GM21526 (cell line): ENCODE results near the gene CASP3.
"Not testable (repeated sequence)": the region's sequence is repeated elsewhere in the genome, so short reads cannot be mapped to it uniquely, and the experiment has no call there.

Experiments
- ATAC-seq: cut with Tn5 transposase; IDR thresholded peaks from one replicate; pipeline ENCODE4 v1.9.1; 2021; ENCODE audit warnings: moderate library complexity; ENCODE audit not compliant: unreplicated experiment, low FRiP score

Gene CASP3

DNA sequence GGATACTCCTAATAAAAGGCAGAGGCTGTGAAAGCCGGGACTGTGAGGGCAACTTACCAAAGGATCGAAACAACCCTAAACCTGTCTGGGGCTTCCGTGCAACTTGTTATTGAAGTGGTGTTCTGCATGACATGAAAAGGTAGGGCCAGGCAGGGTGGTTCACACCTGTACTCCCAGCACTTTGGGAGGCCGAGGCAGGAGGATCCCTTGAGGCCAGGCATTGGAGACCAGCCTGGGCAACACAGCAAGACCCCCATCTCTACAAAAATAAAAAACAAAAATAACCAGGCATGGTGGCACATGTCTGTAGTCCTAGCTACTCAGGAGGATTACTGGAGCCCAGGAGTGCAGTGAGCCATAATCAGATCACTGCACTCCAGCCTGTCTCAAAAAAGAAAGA lies 12.3 kb downstream of the CASP3 start:
- ATAC-seq = no peak

DNA sequence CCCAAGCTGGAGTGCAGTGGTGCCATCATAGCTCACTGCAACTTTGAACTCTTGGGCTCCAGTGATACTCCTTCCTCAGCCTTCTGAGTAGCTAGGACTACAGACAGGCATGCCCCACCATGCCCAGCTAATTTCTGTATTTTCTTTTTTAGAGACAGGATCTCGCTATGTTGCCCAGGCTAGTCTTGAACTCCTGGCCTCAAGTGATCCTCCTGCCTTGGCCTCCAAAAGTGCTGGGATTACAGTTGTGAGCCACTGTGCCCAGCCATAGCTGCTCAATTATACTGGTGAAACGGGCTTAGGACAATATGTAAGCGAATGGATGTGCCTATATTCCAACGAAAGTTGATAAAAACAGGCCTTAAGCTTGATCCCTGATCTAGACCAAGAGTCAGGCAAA lies 13.1 kb downstream of the CASP3 start:
- no peak for ATAC-seq

DNA sequence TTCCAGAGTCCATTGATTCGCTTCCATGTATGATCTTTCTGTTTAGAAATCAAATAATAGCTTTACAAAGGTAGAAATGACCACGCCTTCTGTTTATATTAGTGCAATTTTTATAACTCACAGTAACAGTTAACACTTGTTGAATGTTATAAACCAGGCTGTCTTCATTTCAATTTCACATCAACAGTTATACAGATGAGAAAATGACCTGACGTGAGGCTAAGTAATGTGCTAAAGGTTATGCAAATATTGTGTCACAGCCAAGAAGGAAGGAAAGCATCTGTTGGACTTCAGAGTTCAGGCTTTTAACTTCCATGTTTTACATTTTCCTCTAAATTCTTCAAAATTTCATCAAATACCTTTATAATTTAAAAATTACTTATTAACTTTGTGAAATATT lies 13.9 kb downstream of the CASP3 start:
- no peak for ATAC-seq

DNA sequence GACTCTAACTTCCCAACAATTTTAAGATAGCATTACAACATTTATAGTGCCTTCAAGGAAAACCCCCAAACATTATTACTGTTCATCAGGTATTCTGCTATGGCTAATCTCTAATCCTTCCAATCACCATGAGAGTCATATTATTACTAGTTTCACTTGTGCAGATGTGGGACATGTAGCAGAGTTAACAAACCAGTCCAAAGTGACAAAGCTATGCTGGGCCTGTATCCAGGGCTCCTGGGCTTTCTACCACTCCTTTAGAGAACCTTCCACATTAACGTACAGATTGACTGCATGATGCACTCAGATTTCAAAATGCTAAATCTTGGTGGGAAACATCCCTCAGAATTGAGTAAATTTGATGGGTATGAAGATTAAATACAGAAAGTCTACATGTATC lies 16.4 kb downstream of the CASP3 start:
- no peak for ATAC-seq

DNA sequence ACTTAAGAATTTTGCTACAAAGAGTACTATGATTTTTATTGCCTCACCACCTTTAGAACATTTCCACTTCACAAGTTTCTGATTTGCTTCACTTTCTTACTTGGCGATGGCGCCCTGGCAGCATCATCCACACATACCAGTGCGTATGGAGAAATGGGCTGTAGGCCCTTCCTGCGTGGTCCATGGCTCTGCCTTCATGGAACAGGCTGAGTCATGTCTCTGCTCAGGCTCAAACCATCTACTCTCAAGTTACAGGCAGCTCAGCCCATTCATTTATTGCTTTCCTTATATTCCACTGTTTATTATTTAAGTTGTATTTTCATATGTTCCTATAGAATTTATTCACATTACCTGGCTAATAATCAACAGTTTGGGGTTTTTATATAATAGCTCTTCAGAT lies 21.1 kb downstream of the CASP3 start:
- ATAC-seq = no peak

DNA sequence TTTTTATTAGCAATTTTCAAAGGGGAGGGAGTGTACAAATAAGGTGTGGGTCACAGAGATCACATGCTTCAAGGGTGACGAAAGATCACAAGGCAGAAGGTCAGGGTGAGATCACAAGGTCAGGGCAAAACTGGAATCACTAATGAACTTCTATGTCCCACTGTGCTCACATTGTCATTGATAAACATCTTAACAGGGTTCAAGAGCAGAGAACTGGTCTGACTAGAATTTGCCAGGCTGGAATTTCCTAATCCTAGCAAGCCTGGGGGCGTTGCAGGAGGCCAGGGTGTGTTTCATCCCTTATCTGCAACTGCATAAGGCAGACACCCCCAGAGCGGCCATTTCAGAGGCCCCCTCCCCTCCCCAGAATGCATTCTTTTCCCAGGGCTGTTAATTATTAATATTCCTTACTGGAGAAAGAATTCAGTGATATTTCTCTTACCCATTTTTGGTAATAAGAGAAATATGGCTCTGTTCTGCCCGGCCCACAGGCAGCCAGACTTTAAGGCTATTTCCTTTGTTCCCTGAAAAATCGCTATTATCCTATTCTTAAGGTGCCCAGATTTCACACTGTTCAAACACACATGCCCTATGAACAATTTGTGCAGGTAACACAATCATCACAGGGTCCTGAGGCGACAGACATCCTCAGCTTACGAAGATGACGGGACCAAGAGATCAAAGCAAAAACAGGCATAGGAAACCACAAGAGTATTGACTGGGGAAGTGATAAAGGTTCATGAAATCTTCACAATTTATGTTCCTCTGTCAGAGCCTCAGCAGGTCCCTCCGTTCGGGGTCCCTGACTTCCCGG lies 23.3 kb downstream of the CASP3 start:
- not testable (repeated sequence) for ATAC-seq

DNA sequence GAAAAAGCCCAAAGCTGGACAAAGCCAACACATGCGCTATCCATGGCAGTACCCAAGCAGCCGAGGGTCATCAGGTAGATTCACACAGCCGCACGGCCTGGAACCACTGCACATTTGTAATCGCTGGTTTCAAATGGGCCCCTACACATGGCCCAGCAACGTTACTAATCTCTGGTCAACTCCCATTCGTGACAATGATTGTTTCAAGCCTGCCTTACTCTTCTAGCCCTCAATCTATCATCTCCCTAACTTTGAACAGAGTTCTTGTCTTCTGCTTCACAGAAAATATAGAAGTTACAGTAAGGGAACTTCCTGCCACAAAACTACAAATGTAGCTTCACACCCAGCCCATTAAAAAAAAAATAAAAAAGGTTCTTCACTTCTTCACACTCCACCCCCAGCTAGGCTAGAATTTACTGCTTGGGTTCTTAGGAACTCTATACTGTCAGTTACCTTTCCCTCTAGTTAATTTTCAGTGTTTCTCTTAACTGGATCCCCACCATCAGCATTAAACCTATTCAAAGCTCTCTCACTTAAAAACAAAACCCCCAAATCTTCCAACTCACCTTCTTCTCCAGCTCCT lies 24.2 kb downstream of the CASP3 start:
- no peak for ATAC-seq

DNA sequence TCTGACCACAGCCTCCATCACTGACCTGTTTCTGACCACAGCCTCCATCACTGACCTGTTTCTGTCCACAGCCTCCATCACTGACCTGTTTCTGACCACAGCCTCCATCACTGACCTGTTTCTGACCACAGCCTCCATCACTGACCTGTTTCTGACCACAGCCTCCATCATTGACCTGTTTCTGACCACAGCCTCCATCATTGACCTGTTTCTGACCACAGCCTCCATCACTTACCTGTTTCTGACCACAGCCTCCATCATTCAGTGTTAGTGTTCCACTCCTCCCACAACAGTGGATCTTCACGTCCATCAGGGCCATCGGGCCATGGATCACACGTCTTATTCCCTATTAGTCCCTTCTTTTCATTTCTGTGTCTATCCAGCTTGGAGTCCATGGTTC lies 24.7 kb downstream of the CASP3 start:
- not testable (repeated sequence) for ATAC-seq

DNA sequence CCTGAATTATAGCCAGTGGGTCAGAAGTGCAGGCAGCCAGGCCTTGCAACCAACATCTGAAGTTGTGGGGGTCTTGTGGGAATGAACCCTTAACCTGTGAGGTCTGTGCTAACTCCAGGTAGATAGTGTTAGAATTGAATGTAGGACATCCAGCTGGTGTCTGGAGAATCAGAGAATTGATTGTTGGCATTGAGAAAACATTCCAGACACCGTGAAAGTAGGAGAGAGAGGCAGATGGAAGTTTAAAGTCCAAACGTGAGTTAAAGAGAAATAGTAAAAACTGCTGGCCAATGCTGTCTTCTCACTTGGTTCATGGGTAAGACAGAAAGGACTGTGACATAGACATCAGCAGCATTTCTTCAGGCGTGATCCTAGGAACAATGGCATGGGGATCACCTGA lies 27.7 kb downstream of the CASP3 start:
- no peak for ATAC-seq

DNA sequence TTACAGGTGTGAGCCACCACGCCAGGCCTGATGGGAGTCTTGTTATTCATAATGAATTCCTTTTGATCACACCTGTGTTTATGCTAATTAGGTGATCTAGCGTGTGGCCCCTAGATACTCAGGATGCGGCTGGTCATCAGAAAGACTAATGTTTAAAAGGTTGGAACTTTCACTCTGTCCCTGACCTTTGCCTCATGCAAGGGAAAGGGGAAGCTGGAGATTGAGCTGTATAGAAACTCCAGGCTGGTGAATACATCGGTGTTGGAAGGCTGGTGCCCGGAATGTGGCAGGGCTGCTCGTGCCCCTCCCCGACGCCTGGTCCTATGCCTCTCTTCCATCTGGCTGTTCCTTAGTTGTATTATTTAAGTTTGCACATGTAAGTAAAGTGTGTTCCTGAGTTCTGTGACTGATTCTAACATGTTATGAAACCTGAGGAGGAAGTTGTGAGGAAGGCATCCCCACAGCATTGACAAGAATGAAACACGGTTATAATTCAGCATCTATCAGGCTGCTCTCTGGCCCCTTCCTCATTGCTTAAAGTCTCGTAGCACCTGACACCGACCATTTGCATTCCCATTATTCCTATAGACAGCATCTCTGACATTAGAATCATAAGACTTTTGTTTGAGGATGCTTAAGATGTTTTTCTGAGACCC lies 28.9 kb downstream of the CASP3 start:
- no peak for ATAC-seq

DNA sequence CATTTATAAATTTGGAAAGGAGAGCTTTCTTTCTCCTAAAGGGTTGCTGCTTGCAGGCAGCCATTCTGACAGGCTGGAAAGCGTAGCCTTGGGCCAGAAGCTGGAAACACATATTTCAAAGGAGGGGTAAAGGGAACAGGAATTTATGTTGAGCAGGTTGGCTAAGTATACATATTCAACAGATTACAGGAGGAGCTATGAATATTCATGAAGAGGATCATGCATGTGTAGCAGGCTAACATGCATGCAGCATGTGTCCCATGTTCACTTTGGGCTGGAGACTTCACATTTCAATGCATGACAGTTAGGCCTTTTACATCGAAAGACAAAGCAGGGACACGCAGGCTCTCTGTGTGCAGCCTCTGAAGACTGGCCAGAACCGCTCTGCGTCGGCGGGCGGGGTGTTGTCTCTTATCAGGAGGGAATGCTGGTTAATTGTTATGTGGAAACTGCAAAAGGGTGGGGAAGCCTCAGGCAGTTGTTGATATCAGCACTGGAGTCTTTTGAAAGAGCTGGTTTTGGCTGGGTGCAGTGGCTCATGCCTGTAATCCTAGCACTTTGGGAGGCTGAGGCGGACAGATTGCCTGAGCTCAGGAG lies 31.5 kb downstream of the CASP3 start:
- ATAC-seq = no peak

DNA sequence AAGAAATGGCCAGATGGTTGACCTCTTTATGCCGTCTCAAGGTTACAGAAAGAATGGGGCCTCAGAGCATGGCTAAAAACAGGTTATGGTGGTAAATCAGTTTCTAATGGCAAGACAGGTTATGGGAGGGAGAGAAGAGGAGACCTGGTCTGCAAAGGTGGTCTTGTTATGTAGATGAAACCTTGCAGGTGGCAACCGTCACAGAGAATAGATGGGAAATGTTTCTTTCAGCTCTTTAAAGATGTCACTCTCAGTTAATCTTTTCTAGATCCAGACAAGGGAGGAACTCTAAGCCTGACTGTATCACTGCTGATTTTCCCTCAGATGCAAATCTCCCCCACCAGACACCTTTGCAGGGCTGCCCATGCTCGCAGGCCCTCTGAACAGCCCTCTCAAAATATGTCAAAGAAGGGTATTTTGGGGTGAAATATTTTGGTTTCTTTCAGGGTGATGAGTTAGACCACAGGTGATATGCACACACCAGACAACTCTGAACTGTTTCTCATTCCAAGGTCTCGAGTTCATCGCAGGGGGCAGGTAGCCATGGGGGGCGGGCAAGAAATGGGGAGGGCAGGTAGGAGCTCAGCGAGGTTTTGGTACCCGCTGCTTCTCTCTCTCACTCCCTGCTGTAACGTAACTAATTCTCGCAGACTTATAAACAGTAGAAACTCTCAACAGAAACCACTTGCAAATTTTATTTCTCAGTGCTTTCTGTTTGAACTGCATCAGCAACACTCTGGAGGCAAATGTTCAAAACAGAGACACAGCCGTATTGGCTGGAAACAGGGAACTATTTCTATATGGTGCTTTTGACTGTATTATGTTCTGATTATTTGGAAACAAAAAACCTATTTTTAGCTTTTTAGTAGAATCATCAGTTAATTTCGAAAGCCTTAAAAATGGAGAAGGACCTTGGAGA lies 32.4 kb downstream of the CASP3 start:
- ATAC-seq = peak; percentile 76

DNA sequence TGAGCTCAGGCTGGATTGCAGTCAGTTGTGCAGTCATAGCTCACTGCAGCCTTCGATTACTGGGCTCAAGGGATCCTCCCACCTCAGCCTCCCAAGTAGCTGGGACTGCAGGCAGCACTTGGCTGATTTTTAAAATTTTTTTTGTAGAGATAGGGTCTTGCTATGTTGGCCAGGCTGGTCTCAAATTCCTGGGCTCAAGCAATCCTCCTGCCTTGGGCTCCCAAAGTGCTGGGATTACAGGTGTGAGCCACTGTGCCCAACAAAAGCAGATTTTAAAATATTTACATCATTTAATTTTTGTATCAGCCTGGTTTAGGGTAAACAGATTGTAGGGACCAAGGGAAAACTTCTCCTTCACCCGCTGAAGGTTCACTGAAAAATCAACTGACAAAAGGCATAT lies 33.1 kb downstream of the CASP3 start:
- ATAC-seq = not testable (repeated sequence)

DNA sequence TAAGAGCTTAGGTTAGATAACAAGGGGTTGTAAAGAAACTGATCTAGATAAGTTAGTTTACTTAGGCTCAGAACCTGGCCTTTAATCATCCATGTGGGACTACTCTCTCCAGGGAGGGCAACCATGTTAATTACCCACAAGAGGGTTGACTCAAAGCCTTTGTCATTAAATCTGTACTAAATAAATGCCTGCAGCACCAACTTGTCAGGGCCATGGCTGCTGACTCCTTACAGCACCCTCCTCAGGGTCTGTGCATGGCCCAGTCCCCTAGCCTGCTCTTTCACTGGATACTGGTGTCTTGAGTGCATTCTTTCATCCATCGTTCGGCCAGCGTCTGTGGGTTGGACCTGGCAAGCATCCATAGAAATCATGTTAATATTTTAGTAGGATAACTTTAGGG lies 34.7 kb downstream of the CASP3 start:
- ATAC-seq = no peak

DNA sequence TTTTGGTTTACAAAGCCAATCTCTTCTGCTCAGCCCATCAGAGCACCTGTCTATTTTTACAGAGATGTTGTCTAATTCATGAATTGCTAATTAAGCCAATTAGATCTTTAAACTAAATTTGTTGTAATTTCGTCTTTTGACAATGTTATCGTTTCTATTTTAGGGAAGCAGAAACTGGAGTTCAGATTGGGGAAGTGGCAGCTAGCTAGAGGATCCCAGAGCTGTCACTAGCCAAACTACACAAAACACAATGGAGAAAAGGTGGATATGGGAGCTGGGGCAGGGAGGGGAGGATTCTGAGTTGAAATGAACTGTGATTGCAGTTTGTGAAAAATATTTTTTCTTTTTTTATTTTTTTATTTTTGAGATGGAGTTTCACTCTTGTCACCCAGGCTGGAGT lies 35.8 kb downstream of the CASP3 start:
- no peak for ATAC-seq

DNA sequence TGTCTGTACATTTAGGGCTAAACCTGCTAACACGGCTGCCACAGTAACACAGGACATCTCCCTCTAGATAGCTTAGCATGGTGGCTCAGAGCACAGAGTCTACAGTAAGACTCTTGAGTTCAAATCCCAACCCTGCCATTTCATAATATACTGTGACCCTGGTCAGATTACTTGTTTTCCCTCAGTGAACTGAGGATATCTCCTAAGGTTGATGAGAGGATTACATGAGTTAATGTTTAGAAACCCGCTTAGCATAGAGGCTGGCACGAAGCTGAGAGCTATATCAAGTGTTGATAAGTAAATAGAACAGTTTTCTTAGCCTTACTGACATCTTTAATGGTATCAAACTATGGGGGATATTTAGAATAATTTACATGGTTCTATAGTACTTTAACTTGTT lies 37.2 kb downstream of the CASP3 start:
- no peak for ATAC-seq

DNA sequence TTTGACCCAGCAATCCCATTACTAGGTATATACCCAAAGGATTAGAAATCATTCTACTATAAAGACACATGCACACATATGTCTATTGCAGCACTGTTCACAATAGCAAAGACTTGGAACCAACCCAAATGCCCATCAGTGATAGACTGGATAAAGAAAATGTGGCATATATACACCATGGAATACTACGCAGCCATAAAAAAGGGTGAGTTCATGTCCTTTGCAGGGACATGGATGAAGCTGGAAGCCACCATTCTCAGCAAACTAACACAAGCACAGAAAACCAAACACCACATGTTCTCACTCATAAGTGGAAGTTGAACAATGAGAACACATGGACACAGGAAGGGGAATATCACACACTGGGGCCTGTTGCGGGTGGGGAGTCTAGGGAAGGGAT lies 41.8 kb downstream of the CASP3 start:
- ATAC-seq = not testable (repeated sequence)

DNA sequence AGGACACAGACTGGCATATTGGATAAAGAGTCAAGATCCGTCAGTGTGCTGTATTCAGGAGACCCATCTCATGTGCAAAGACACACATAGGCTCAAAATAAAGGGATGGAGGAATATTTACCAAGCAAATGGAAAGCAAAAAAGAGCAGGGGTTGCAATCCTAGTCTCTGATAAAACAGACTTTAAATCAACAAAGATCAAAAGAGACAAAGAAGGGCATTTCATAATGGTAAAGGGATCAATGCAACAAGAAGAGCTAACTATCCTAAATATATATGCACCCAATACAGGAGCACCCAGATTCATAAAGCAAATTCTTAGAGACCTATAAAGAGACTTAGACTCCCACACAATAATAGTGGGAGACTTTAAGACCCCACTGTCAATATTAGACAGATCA lies 46.4 kb downstream of the CASP3 start:
- ATAC-seq = not testable (repeated sequence)

DNA sequence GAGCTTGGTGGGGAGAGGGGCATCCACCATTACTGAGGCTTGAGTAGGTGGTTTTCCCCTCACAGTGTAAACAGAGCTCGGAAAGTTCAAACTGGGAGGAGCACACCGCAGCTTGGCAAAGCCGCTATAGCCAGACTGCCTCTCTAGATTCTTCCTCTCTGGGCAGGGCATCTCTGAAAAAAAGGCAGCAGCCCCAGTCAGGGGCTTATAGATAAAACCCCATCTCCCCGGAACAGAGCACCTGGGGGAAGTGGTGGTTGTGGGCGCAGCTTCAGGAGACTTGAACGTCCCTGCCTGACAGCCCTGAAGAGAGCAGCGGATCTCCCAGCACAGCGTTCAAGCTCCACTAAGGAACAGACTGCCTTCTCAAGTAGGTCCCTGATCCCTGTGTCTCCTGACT lies 48.3 kb downstream of the CASP3 start:
- ATAC-seq = not testable (repeated sequence)

DNA sequence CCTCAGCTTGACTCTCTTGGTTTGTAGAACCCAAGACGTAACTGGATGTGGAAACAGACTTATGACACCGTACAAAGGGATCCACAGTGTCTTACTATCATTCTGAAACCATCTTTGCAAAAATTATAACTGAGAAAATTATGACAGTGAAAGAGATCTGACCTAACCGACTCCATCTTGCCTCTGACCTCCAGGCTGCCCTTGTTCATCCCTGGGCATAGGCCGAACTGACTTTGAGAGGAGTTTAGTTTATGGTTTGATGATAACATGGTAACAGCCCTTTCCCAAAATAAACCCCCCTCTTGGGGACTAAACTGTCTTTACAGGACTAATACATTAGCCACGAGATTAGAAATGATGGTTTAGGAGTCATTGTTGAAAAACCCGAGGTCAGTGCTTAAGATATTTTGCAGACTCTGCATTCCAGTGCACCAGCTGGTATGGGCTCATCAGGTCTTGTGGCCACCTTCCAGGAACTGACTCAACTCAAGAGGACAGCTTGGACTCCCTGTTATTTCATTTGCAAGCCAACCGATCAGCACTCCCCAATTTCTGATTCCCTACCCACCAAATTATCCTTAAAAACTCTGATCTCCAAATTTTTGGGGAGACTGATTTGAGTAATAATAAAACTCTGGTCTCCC lies 49.6 kb downstream of the CASP3 start:
- ATAC-seq = no peak
